Heart left ventricle (tissue), 16 donors: ENCODE results near the gene CDKL2. TPM values are rescaled to one million over a fixed set of nuclear protein-coding genes. Genes with fewer than 3 reads are reported as not detected.

ENCODE experiments used
- ATAC-seq, 4 donors: fragments of 200-7000 bp; cut with Tn5 transposase; one replicate each; pipeline ENCODE4 v1.9.1; 2020 to 2022; ENCODE audit warnings: moderate library complexity in 4 of 4, mild to moderate bottlenecking in 3 of 4, moderate number of reproducible peaks in 1 of 4
- DNase-seq, 5 donors: peaks; one replicate each; pipeline ENCODE4 v3.0.0-alpha.2; 2020
- H3K27ac ChIP-seq, 12 donors: fragments of 200-600 bp; sonication (generic) in 4 of 12; one replicate each; pipeline versions ENCODE4 v1.5.0 to v1.8.0; 2016 to 2022; ENCODE audit warnings: mild to moderate bottlenecking in 2 of 12
- H3K27me3 ChIP-seq, 9 donors: fragments of 200-600 bp; sonication (generic) in 2 of 9; one replicate each; pipeline versions ENCODE4 v1.5.1 to v1.8.0; 2016 to 2022; ENCODE audit warnings: mild to moderate bottlenecking in 3 of 9
- H3K36me3 ChIP-seq, 9 donors: fragments of 200-600 bp; sonication (generic) in 2 of 9; one replicate each; pipeline versions ENCODE4 v1.5.0 to v1.8.0; 2018 to 2022; ENCODE audit warnings: mild to moderate bottlenecking in 2 of 9
- H3K4me1 ChIP-seq, 12 donors: fragments of 200-600 bp; sonication (generic) in 4 of 12; one replicate each; pipeline versions ENCODE4 v1.5.0 to v1.8.0; 2016 to 2022; ENCODE audit warnings: mild to moderate bottlenecking in 3 of 12
- H3K4me3 ChIP-seq, 12 donors: fragments of 200-600 bp; sonication (generic) in 4 of 12; one replicate each; pipeline versions ENCODE4 v1.5.0 to v1.8.0; 2017 to 2022; ENCODE audit warnings: mild to moderate bottlenecking in 9 of 12, moderate library complexity in 4 of 12
- H3K9me3 ChIP-seq, 12 donors: fragments of 200-600 bp; sonication (generic) in 4 of 12; one replicate each; pipeline versions ENCODE4 v1.5.0 to v1.8.0; 2016 to 2022; ENCODE audit warnings: mild to moderate bottlenecking in 1 of 12
- CTCF ChIP-seq, 12 donors: fragments of 200-600 bp; sonication (generic) in 4 of 12; IDR thresholded peaks; one replicate each; pipeline versions ENCODE4 v1.5.0 to v1.8.0; 2018 to 2022; ENCODE audit warnings: antibody characterized with exemption in 12 of 12, mild to moderate bottlenecking in 5 of 12
- POLR2A ChIP-seq, 2 donors: fragments of 450-650 bp; IDR thresholded peaks; one replicate each; pipeline ENCODE4 v1.6.1; 2017; ENCODE audit warnings: antibody characterized with exemption in 2 of 2, mild to moderate bottlenecking in 2 of 2, moderate library complexity in 2 of 2
- WGBS, 4 donors: extraction: QIAGEN DNeasy Blood & Tissue Kit in 2 of 4; methylation state at CpG; one replicate each; pipeline versions ENCODE4 v1.1.5 to v1.1.7; 2013 to 2018; 5-methylcytosine and 5-hydroxymethylcytosine counted together
- intact Hi-C, 10 donors: fragments of 100-400 bp; cut with DNase I; formaldehyde crosslinking; loops; one replicate each; pipeline versions ENCODE4 v1.11.1 to v1.14.2; 2022
- polyA plus RNA-seq, 2 donors: library from polyadenylated mRNA; stranded (reverse); fragments of 200-250 nt; gene quantifications; one replicate each; pipeline ENCODE4 v1.2.3, GENCODE V29; 2013
- total RNA-seq, 9 donors: library from RNA; depleted of rRNA in 2 of 9; stranded (reverse); fragments of >200 nt in 2 of 9; fragmentation: NEBNext Ultra II Directional in 3 of 9; extraction: Animal tissue kit (Norgen Biotek cat#: 25700) in 3 of 9; gene quantifications; one replicate each; pipeline versions ENCODE4 v1.1.0 to v1.2.4, GENCODE V29; 2016 to 2023
- donor health status: ischemic (EF 13 %, LVEDD 7.1; RV severe dilation, severe dysfunction).
- donor health status: healthy with polysubstance abuse.
- donor health status: DM: no; HTN: yes; CAD: no.
- donor health status: DM: no; HTN: no; CAD: no.
- donor health status: ischemic (EF 25% LVEDD 6.9; RV normal size, moderate dysfunction).
- donor health status: ischemic (EF 25% LVEDD 5.7; RV mildly dilated, moderate dysfunction).
- donor health status: healthy.
- donor health status: DM: yes; HTN: yes; CAD: no.
- donor health status: ischemic (EF 35%, LVEDD 5.7; RV mildly dilated, moderate dysfunction).
- donor health status: nonischemic (EF 11% LVEDD 7.7; RV severe dilation, severe dysfunction).
- donor health status: DM: yes; HTN: yes; CAD: no.
- donor health status: PGD.
- donor health status: ischemic (EF 29% LVEDD 5.4; RV normal size, mild dysfunction).
- donor health status: nonischemic (EF 23%, LVEDD 6.1; RV moderate dilation, normal function).

Gene CDKL2
- total and polyA plus RNA-seq, 11 donors, result 0.04 to 1.1 (median 0.68) TPM; not detected in 5

- H3K9me3 ChIP-seq, result no peaks in the 10 kb centered on the region
- intact Hi-C loops, result loop anchor here in 6 of 10 donors (2.0 to 10.0 kb wide), 5 partner anchors 68 to 195 kb away; partner anchors contain the start of gene USO1 (in 1 of the 6)
- H3K27ac ChIP-seq, result no peak overlapping the region
- H3K4me1 ChIP-seq, result peaks cover 0 to 2% (median 0%) of the 10 kb centered on the region in 12 donors
- H3K4me3 ChIP-seq, result no peak overlapping the region
- peaks cover 0 to 100% (median 97%) of the 10 kb centered on the region in 9 donors for H3K36me3 ChIP-seq
- WGBS, 4 donors, result 65 to 71% (median 66%) methylated on average over 2 of the region's 2 CpGs
- TF ChIP-seq POLR2A (IDR thresholded peaks at IDR 0.05) (no peak), CTCF (IDR thresholded peaks at IDR 0.05) (peak; percentile 18 to 58 (median 46))
- DNase-seq (no peak), ATAC-seq (peak in 2 of 4 donors; percentile 56 to 65)
- no peaks in the 10 kb centered on the region for H3K27me3 ChIP-seq
These were observed 23.6 kb upstream of the CDKL2 start for GRCh38 chr4:75653845-75654503.

GRCh38 chr4:75644095-75644494 is 13.8 kb upstream of the CDKL2 start:
- WGBS, 4 donors, result 55 to 67% (median 64%) methylated on average over 4 of the region's 4 CpGs
- Histone ChIP-seq H3K36me3 (peaks cover 0 to 75% (median 56%) of the 10 kb centered on the region in 9 donors), H3K9me3 (no peaks in the 10 kb centered on the region), H3K27ac (no peak overlapping the region), H3K4me1 (no peaks in the 10 kb centered on the region), H3K4me3 (no peak overlapping the region), H3K27me3 (no peaks in the 10 kb centered on the region)
- TF ChIP-seq POLR2A (IDR thresholded peaks at IDR 0.05), result no peak
- no peak for TF ChIP-seq CTCF (IDR thresholded peaks at IDR 0.05)
- intact Hi-C loops, result loop anchor here in 1 of 10 donors (10.0 kb wide), 1 partner anchor 161 kb away; no protein-coding TSS in a partner anchor
- no peak for DNase-seq
- no peak for ATAC-seq

- TF ChIP-seq POLR2A (IDR thresholded peaks at IDR 0.05) (no peak), CTCF (IDR thresholded peaks at IDR 0.05) (no peak)
- Histone ChIP-seq H3K36me3 (peaks cover 0 to 71% (median 52%) of the 10 kb centered on the region in 9 donors), H3K4me1 (no peaks in the 10 kb centered on the region), H3K4me3 (no peak overlapping the region), H3K27ac (no peak overlapping the region), H3K27me3 (no peaks in the 10 kb centered on the region), H3K9me3 (no peaks in the 10 kb centered on the region)
- WGBS, 4 donors, result 72 to 81% (median 73%) methylated on average over 3 of the region's 3 CpGs
- intact Hi-C loops, result loop anchor here in 1 of 10 donors (10.0 kb wide), 1 partner anchor 161 kb away; no protein-coding TSS in a partner anchor
- no peak for ATAC-seq
- no peak for DNase-seq
These were observed 13.3 kb upstream of the CDKL2 start for GRCh38 chr4:75643651-75644050.

GRCh38 chr4:75639124-75639695 is 8.9 kb upstream of the CDKL2 start:
- Histone ChIP-seq H3K9me3 (no peaks in the 10 kb centered on the region), H3K27ac (no peak overlapping the region), H3K4me3 (no peak overlapping the region), H3K4me1 (no peaks in the 10 kb centered on the region), H3K27me3 (no peaks in the 10 kb centered on the region), H3K36me3 (peaks cover 0 to 26% (median 7%) of the 10 kb centered on the region in 9 donors)
- 89 to 96% (median 93%) methylated on average over 7 of the region's 7 CpGs for WGBS, 4 donors
- TF ChIP-seq CTCF (IDR thresholded peaks at IDR 0.05) (no peak), POLR2A (IDR thresholded peaks at IDR 0.05) (no peak)
- intact Hi-C loops, result no loop called here
- ATAC-seq (no peak), DNase-seq (no peak)
